Aorta (tissue), 5 donors: ENCODE data around the gene IRF3. TPM values are rescaled to one million over a fixed set of nuclear protein-coding genes. Genes with fewer than 3 reads are reported as not detected.

Source experiments
- ATAC-seq: fragments of 200-7000 bp; cut with Tn5 transposase; one replicate; pipeline ENCODE4 v1.9.1; 2022; ENCODE audit warnings: moderate library complexity; ENCODE audit not compliant: low FRiP score
- DNase-seq, 2 donors: peaks; one replicate each; pipeline ENCODE4 v3.0.0-alpha.2; 2020
- H3K27ac ChIP-seq, 2 donors: one replicate each; pipeline ENCODE4 v1.5.1; 2013; ENCODE audit warnings: low read length in 2 of 2, mild to moderate bottlenecking in 2 of 2, moderate library complexity in 2 of 2, control low read depth in 1 of 2, inconsistent platforms in 1 of 2, low read depth in 1 of 2
- H3K27me3 ChIP-seq, 2 donors: one replicate each; pipeline ENCODE4 v1.6.1; 2013; ENCODE audit warnings: control low read depth in 1 of 2, low read length in 1 of 2, mild to moderate bottlenecking in 1 of 2, moderate library complexity in 1 of 2; ENCODE audit not compliant: insufficient read depth in 2 of 2, control insufficient read depth in 1 of 2
- H3K36me3 ChIP-seq, 2 donors: one replicate each; pipeline ENCODE4 v1.6.1; 2013; ENCODE audit warnings: control low read depth in 1 of 2, low read length in 1 of 2, mild to moderate bottlenecking in 1 of 2; ENCODE audit not compliant: insufficient read depth in 2 of 2, control insufficient read depth in 1 of 2
- H3K4me1 ChIP-seq, 2 donors: one replicate each; pipeline ENCODE4 v1.6.1; 2013; ENCODE audit warnings: low read length in 2 of 2, control low read depth in 1 of 2, mild to moderate bottlenecking in 1 of 2, moderate library complexity in 1 of 2; ENCODE audit not compliant: insufficient read depth in 2 of 2, control insufficient read depth in 1 of 2
- H3K4me3 ChIP-seq, 2 donors: one replicate each; pipeline ENCODE4 v1.5.1; 2013; ENCODE audit warnings: low read length in 2 of 2, control low read depth in 1 of 2, mild to moderate bottlenecking in 1 of 2
- H3K9me3 ChIP-seq: one replicate; pipeline ENCODE4 v1.6.1; 2013; ENCODE audit warnings: mild to moderate bottlenecking, low read length; ENCODE audit not compliant: control insufficient read depth
- WGBS, 2 donors: extraction: QIAGEN DNeasy Blood & Tissue Kit; methylation state at CpG; one replicate each; pipeline ENCODE4 v1.1.7; 2013; 5-methylcytosine and 5-hydroxymethylcytosine counted together
- intact Hi-C, 2 donors: fragments of 100-400 bp; cut with DNase I; formaldehyde crosslinking; loops; one replicate each; pipeline versions ENCODE4 v1.14.2 to v1.15.0; 2022
- polyA plus RNA-seq, 2 donors: library from polyadenylated mRNA; stranded (reverse); fragments of 200-250 nt; gene quantifications; one replicate each; pipeline ENCODE4 v1.2.3, GENCODE V29; 2013
- total RNA-seq, 2 donors: library from RNA; stranded (reverse); fragmentation: NEBNext Ultra II Directional; extraction: Animal tissue kit (Norgen Biotek cat#: 25700); gene quantifications; one replicate each; pipeline ENCODE4 v1.2.1, GENCODE V29; 2021
- donor health status: healthy with polysubstance abuse.
- donor health status: Bipolar disorder and iron deficiency.
- donor health status: DM: no; HTN: no; CAD: no.
- donor health status: DM: no; HTN: no; CAD: no.
- donor health status: DM: yes; HTN: yes; CAD: no.

Gene IRF3
- total and polyA plus RNA-seq, 4 donors, result 37.8 to 278 (median 68.2) TPM

GRCh38 chr19:49666120-49666444 lies 425 bp upstream of the IRF3 start:
- no peak overlapping the region for H3K27ac ChIP-seq

GRCh38 chr19:49665036-49665350 lies 664 bp downstream of the IRF3 start:
- intact Hi-C loops, result loop anchor here (1.0 to 5.0 kb wide), 4 partner anchors 27 to 153 kb away; partner anchors contain the start of genes PRR12 (in 2 of the 2) and FCGRT (in 1 of the 2)
- H3K27ac ChIP-seq, result peak overlapping the region in 1 of 2 donors; percentile 80
- H3K9me3 ChIP-seq, result no peaks in the 10 kb centered on the region
- DNase-seq, result no peak
- 0 to 1% methylated on average over 7 of the region's 7 CpGs for WGBS, 2 donors
- H3K27me3 ChIP-seq, result no peaks in the 10 kb centered on the region
- peak overlapping the region; percentile 6 to 50 for H3K4me3 ChIP-seq
- no peaks in the 10 kb centered on the region for H3K36me3 ChIP-seq
- no peaks in the 10 kb centered on the region for H3K4me1 ChIP-seq
- peak; percentile 0 for ATAC-seq

More at GRCh38 chr19:49666120-49666444, 425 bp upstream of the IRF3 start:
- H3K4me3 ChIP-seq, result peak overlapping the region; percentile 18 to 49
- no peaks in the 10 kb centered on the region for H3K4me1 ChIP-seq
- H3K36me3 ChIP-seq, result no peaks in the 10 kb centered on the region
- intact Hi-C loops, result loop anchor here in 1 of 2 donors (5.0 kb wide), 2 partner anchors 74 to 154 kb away; partner anchors contain the start of genes FCGRT and PRR12
- H3K27me3 ChIP-seq, result no peaks in the 10 kb centered on the region
- ATAC-seq (no peak), DNase-seq (no peak)
- H3K9me3 ChIP-seq, result no peaks in the 10 kb centered on the region
- 0 to 1% methylated on average over 9 of the region's 9 CpGs for WGBS, 2 donors

- intact Hi-C loops, result loop anchor here (1.0 to 5.0 kb wide), 4 partner anchors 26 to 152 kb away; partner anchors contain the start of genes PRR12 (in 2 of the 2) and FCGRT (in 1 of the 2)
- Histone ChIP-seq H3K9me3 (no peaks in the 10 kb centered on the region), H3K4me1 (no peaks in the 10 kb centered on the region), H3K36me3 (no peaks in the 10 kb centered on the region), H3K27ac (peak overlapping the region in 1 of 2 donors; percentile 80), H3K4me3 (peak overlapping the region; percentile 6 to 50), H3K27me3 (no peaks in the 10 kb centered on the region)
- DNase-seq, result peak; percentile 95 to 98
- peak; percentile 92 for ATAC-seq
- WGBS, 2 donors, result 1% methylated on average over 53 of the region's 53 CpGs
These were observed 1.3 kb downstream of the IRF3 start for GRCh38 chr19:49664171-49665035.

GRCh38 chr19:49663224-49663623 lies 2.4 kb downstream of the IRF3 start:
- intact Hi-C loops, result no loop called here
- no peak for DNase-seq
- Histone ChIP-seq H3K4me1 (no peaks in the 10 kb centered on the region), H3K27ac (no peak overlapping the region), H3K36me3 (peaks cover 0 to 2% of the 10 kb centered on the region in 2 donors), H3K9me3 (no peaks in the 10 kb centered on the region), H3K4me3 (no peak overlapping the region), H3K27me3 (no peaks in the 10 kb centered on the region)
- 84 to 86% methylated on average over 12 of the region's 12 CpGs for WGBS, 2 donors
- no peak for ATAC-seq

GRCh38 chr19:49662011-49662410 lies 3.6 kb downstream of the IRF3 start:
- 84 to 87% methylated on average over 16 of the region's 16 CpGs for WGBS, 2 donors
- no peaks in the 10 kb centered on the region for H3K27me3 ChIP-seq
- H3K4me3 ChIP-seq, result no peak overlapping the region
- H3K27ac ChIP-seq, result no peak overlapping the region
- ATAC-seq, result no peak
- no peaks in the 10 kb centered on the region for H3K4me1 ChIP-seq
- intact Hi-C loops, result no loop called here
- no peak for DNase-seq
- H3K36me3 ChIP-seq, result peaks cover 0 to 2% of the 10 kb centered on the region in 2 donors
- H3K9me3 ChIP-seq, result no peaks in the 10 kb centered on the region

GRCh38 chr19:49660338-49660961 lies 5.2 kb downstream of the IRF3 start:
- intact Hi-C loops, result no loop called here
- 82 to 83% methylated on average over 15 of the region's 15 CpGs for WGBS, 2 donors
- Histone ChIP-seq H3K9me3 (no peaks in the 10 kb centered on the region), H3K36me3 (peaks cover 0 to 2% of the 10 kb centered on the region in 2 donors), H3K27me3 (no peaks in the 10 kb centered on the region), H3K4me3 (no peak overlapping the region), H3K27ac (no peak overlapping the region), H3K4me1 (no peaks in the 10 kb centered on the region)
- ATAC-seq, result no peak
- DNase-seq, result no peak

GRCh38 chr19:49658566-49659442 lies 6.9 kb downstream of the IRF3 start:
- no peak for ATAC-seq
- Histone ChIP-seq H3K27me3 (no peaks in the 10 kb centered on the region), H3K27ac (no peak overlapping the region), H3K36me3 (peaks cover 0 to 2% of the 10 kb centered on the region in 2 donors), H3K4me3 (no peak overlapping the region), H3K4me1 (no peaks in the 10 kb centered on the region), H3K9me3 (no peaks in the 10 kb centered on the region)
- DNase-seq, result no peak
- 86 to 88% methylated on average over 12 of the region's 12 CpGs for WGBS, 2 donors
- intact Hi-C loops, result no loop called here

- no peaks in the 10 kb centered on the region for H3K9me3 ChIP-seq
- ATAC-seq, result no peak
- no peak for DNase-seq
- intact Hi-C loops, result no loop called here
- H3K4me1 ChIP-seq, result no peaks in the 10 kb centered on the region
- H3K27me3 ChIP-seq, result no peaks in the 10 kb centered on the region
- peaks cover 0 to 2% of the 10 kb centered on the region in 2 donors for H3K36me3 ChIP-seq
- H3K4me3 ChIP-seq, result no peak overlapping the region
- H3K27ac ChIP-seq, result no peak overlapping the region
- WGBS, 2 donors, result 75 to 79% methylated on average over 13 to 15 of the region's 15 CpGs
These were observed 7.5 kb downstream of the IRF3 start for GRCh38 chr19:49658139-49658517.
